Astrocyte (in vitro differentiated cells and primary cell): ENCODE measurements around the gene PTPN14.

Experiments
- CTCF ChIP-seq: IDR thresholded peaks from 2 replicates; pipeline ENCODE4 v1.5.1; 2011; ENCODE audit warnings: low read depth, mild to moderate bottlenecking, inconsistent platforms, low read length, moderate library complexity; ENCODE audit not compliant: insufficient read depth
- EZH2 ChIP-seq: IDR thresholded peaks from 2 replicates; pipeline ENCODE4 v1.6.1; 2012; ENCODE audit warnings: mild to moderate bottlenecking, low read length, inconsistent platforms; ENCODE audit not compliant: insufficient read depth

- no peak for TF ChIP-seq CTCF
- TF ChIP-seq EZH2: no peak
Observed at GRCh38 chr1:214380986-214381695, 170.3 kb downstream of the PTPN14 start.
